ENCODE data around the gene KRTAP3-2. TPM values are rescaled to one million over a fixed set of nuclear protein-coding genes. Genes with fewer than 3 reads are reported as not detected.

KRTAP3-2 gene
- total RNA-seq, 2 experiments from 2014 or later, result not detected

DNA sequence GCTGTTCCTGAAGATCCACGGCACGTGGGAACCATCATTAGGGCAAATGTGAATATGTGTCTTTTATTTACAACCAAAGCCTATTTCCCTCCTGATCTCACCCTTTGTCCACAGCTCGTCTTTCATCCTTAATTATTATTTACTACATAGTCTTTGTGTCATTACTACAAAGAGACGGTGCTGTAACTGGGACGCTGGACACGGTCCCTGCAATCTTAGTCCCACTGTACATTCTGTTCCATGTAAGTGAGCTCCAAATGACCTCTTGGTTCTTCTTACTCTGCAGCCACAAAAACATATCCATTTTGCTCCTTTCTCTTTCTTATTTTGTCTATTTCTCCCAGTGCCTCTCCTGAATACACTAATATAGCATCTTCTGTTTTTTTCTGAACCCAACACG lies 49.5 kb downstream of the KRTAP3-2 start:
- H3K4me1 Mint-ChIP-seq, result no peaks in the 10 kb centered on the region
- H3K9me3 Mint-ChIP-seq, result no peaks in the 10 kb centered on the region
- ChIA-PET POLR2A (no interaction called here), CTCF (no interaction called here)
- peaks cover 55% of the 10 kb centered on the region for H3K27me3 Mint-ChIP-seq
- H3K36me3 Mint-ChIP-seq (ENCODE audit: low read depth), result no peaks in the 10 kb centered on the region
- no peak for DNase-seq
- H3K27ac Mint-ChIP-seq, result no peak overlapping the region
- H3K4me3 Mint-ChIP-seq, result no peak overlapping the region

- Mint-ChIP-seq H3K4me1 (no peaks in the 10 kb centered on the region), H3K9me3 (no peaks in the 10 kb centered on the region), H3K27me3 (peaks cover 58% of the 10 kb centered on the region), H3K27ac (no peak overlapping the region), H3K4me3 (no peak overlapping the region), H3K36me3 (ENCODE audit: low read depth) (no peaks in the 10 kb centered on the region)
- CTCF ChIA-PET, result no interaction called here
- DNase-seq, result no peak
- POLR2A ChIA-PET, result no interaction called here
Measured at GRCh38 chr17:40949418-40949817, 50.3 kb downstream of the KRTAP3-2 start.

Other genes starting within 250 kb of the KRTAP3-2 start
- gene KRT25, start 244.6 kb downstream of the KRTAP3-2 start, total RNA-seq, result not detected
- not detected for gene KRT26, start 227.7 kb downstream of the KRTAP3-2 start, total RNA-seq
- gene KRT27, start 217.4 kb downstream of the KRTAP3-2 start, total RNA-seq, result not detected
- not detected for gene KRT28, start 199.9 kb downstream of the KRTAP3-2 start, total RNA-seq
- 10 to 100 TPM; 20.7 to 22.0 TPM for gene KRT10, start 177.3 kb downstream of the KRTAP3-2 start, total RNA-seq
- gene KRT12, start 132.7 kb downstream of the KRTAP3-2 start, total RNA-seq, result not detected
- gene KRT20, start 114.7 kb downstream of the KRTAP3-2 start, total RNA-seq, result not detected
- gene KRT23, start 62.3 kb downstream of the KRTAP3-2 start, total RNA-seq, result not detected
- gene KRT39, start 33.0 kb downstream of the KRTAP3-2 start, total RNA-seq, result not detected
- not detected for gene KRT40, start 15.6 kb downstream of the KRTAP3-2 start, total RNA-seq
- not detected for gene KRTAP3-3, start 5.7 kb downstream of the KRTAP3-2 start, total RNA-seq
- not detected for gene KRTAP3-1, start 9.2 kb upstream of the KRTAP3-2 start, total RNA-seq
- not detected for gene KRTAP1-5, start 27.3 kb upstream of the KRTAP3-2 start, total RNA-seq
- not detected for gene KRTAP1-4, start 30.3 kb upstream of the KRTAP3-2 start, total RNA-seq
- gene KRTAP1-3, start 35.0 kb upstream of the KRTAP3-2 start, total RNA-seq, result not detected
- not detected for gene KRTAP1-1, start 41.5 kb upstream of the KRTAP3-2 start, total RNA-seq
- not detected for gene KRTAP2-1, start 47.4 kb upstream of the KRTAP3-2 start, total RNA-seq
- gene KRTAP2-2, start 55.3 kb upstream of the KRTAP3-2 start, total RNA-seq, result not detected
- gene KRTAP2-3, start 60.2 kb upstream of the KRTAP3-2 start, total RNA-seq, result not detected
- gene KRTAP2-4, start 66.0 kb upstream of the KRTAP3-2 start, total RNA-seq, result not detected
- not detected for gene KRTAP4-7, start 84.2 kb upstream of the KRTAP3-2 start, total RNA-seq
- gene KRTAP4-8, start 98.2 kb upstream of the KRTAP3-2 start, total RNA-seq, result not detected
- not detected for gene KRTAP4-16, start 102.3 kb upstream of the KRTAP3-2 start, total RNA-seq
- gene KRTAP4-9, start 105.5 kb upstream of the KRTAP3-2 start, total RNA-seq, result not detected
- gene KRTAP4-11, start 118.5 kb upstream of the KRTAP3-2 start, total RNA-seq, result not detected
- gene KRTAP4-12, start 124.3 kb upstream of the KRTAP3-2 start, total RNA-seq, result not detected
- not detected for gene KRTAP4-6, start 140.6 kb upstream of the KRTAP3-2 start, total RNA-seq
- gene KRTAP4-5, start 149.9 kb upstream of the KRTAP3-2 start, total RNA-seq, result not detected
- gene KRTAP4-4, start 160.8 kb upstream of the KRTAP3-2 start, total RNA-seq, result not detected
- gene KRTAP4-3, start 168.3 kb upstream of the KRTAP3-2 start, total RNA-seq, result not detected
- gene KRTAP4-2, start 178.3 kb upstream of the KRTAP3-2 start, total RNA-seq, result not detected
- not detected for gene KRTAP4-1, start 185.0 kb upstream of the KRTAP3-2 start, total RNA-seq
- gene KRTAP9-1, start 190.0 kb upstream of the KRTAP3-2 start, total RNA-seq, result not detected
- gene KRTAP9-2, start 226.7 kb upstream of the KRTAP3-2 start, total RNA-seq, result not detected
- not detected for gene KRTAP9-3, start 232.5 kb upstream of the KRTAP3-2 start, total RNA-seq
- gene KRTAP9-8, start 238.1 kb upstream of the KRTAP3-2 start, total RNA-seq, result not detected
- not detected for gene KRTAP9-4, start 249.8 kb upstream of the KRTAP3-2 start, total RNA-seq

All from activated CD4-positive, alpha-beta memory T cell treated with anti-CD3 and anti-CD28 coated beads, Interleukin-2, amount 10 ng/mL, durations not matched to agents 7 days and 5 days (primary cell).